H9 (cell line): ENCODE measurements around the gene VAV3. TPM values are rescaled to one million over a fixed set of nuclear protein-coding genes. Genes with fewer than 3 reads are reported as not detected.

Experiments
- DNase-seq: peaks from one replicate; pipeline ENCODE4 v3.0.0-alpha.2; 2017
- H2AFZ ChIP-seq: one replicate; pipeline ENCODE4 v1.6.1; 2013; ENCODE audit warnings: mild to moderate bottlenecking, low read length, control low read depth, moderate library complexity
- H2AK5ac ChIP-seq: 2 replicates; pipeline ENCODE4 v1.6.1; 2013; ENCODE audit warnings: low read length, control low read depth, mixed read lengths; ENCODE audit not compliant: insufficient read length
- H2BK120ac ChIP-seq: one replicate; pipeline ENCODE4 v1.6.1; 2013; ENCODE audit warnings: low read depth, mild to moderate bottlenecking, low read length, control low read depth, inconsistent platforms; ENCODE audit not compliant: poor library complexity, severe bottlenecking
- H2BK12ac ChIP-seq: 2 replicates; pipeline ENCODE4 v1.6.1; 2013; ENCODE audit warnings: low read length, control low read depth, mixed read lengths, low read depth; ENCODE audit not compliant: insufficient read length
- H2BK15ac ChIP-seq: 2 replicates; pipeline ENCODE4 v1.6.1; 2013; ENCODE audit warnings: low read depth, low read length, control low read depth
- H2BK20ac ChIP-seq: one replicate; pipeline ENCODE4 v1.6.1; 2013; ENCODE audit warnings: low read depth, mild to moderate bottlenecking, low read length, control low read depth, inconsistent platforms; ENCODE audit not compliant: poor library complexity, severe bottlenecking
- H2BK5ac ChIP-seq: 2 replicates; pipeline ENCODE4 v1.6.1; 2013; ENCODE audit warnings: low read length, control low read depth, mixed read lengths; ENCODE audit not compliant: insufficient read length
- H3K14ac ChIP-seq: 2 replicates; pipeline ENCODE4 v1.6.1; 2013; ENCODE audit warnings: low read length, control low read depth; ENCODE audit not compliant: insufficient read depth
- H3K18ac ChIP-seq: 2 replicates; pipeline ENCODE4 v1.6.1; 2013; ENCODE audit warnings: low read depth, mild to moderate bottlenecking, mixed read lengths, low read length, control low read depth; ENCODE audit not compliant: insufficient read length
- H3K23ac ChIP-seq: 2 replicates; pipeline ENCODE4 v1.6.1; 2013; ENCODE audit warnings: low read length, control low read depth, mixed read lengths, low read depth; ENCODE audit not compliant: insufficient read length
- H3K23me2 ChIP-seq: 2 replicates; pipeline ENCODE4 v1.6.1; 2013; ENCODE audit warnings: low read depth, mild to moderate bottlenecking, mixed read lengths, low read length, control low read depth; ENCODE audit not compliant: insufficient read length, poor library complexity, severe bottlenecking
- H3K27ac ChIP-seq: 2 replicates; pipeline ENCODE4 v1.5.1; 2013; ENCODE audit warnings: low read length, control low read depth, mixed read lengths, low read depth; ENCODE audit not compliant: insufficient read length
- H3K27me3 ChIP-seq: 2 replicates; pipeline ENCODE4 v1.6.1; 2013; ENCODE audit warnings: low read length, control low read depth, inconsistent platforms; ENCODE audit not compliant: insufficient read depth
- H3K4ac ChIP-seq: 2 replicates; pipeline ENCODE4 v1.6.1; 2013; ENCODE audit warnings: low read depth, mild to moderate bottlenecking, control low read depth, inconsistent platforms, low read length, moderate library complexity
- H3K4me1 ChIP-seq: 2 replicates; pipeline ENCODE4 v1.6.1; 2013; ENCODE audit warnings: low read length, control low read depth, inconsistent platforms; ENCODE audit not compliant: insufficient read depth
- H3K4me2 ChIP-seq: 2 replicates; pipeline ENCODE4 v1.6.1; 2013; ENCODE audit warnings: low read length, control low read depth, mixed read lengths; ENCODE audit not compliant: insufficient read length, insufficient read depth
- H3K56ac ChIP-seq: 2 replicates; pipeline ENCODE4 v1.6.1; 2013; ENCODE audit warnings: low read depth, mild to moderate bottlenecking, mixed read lengths, low read length, control low read depth; ENCODE audit not compliant: insufficient read length
- H3K79me1 ChIP-seq: 2 replicates; pipeline ENCODE4 v1.6.1; 2013; ENCODE audit warnings: low read depth, mild to moderate bottlenecking, moderate library complexity, low read length, control low read depth, inconsistent platforms; ENCODE audit not compliant: insufficient read depth, poor library complexity, severe bottlenecking
- H3K79me2 ChIP-seq: 2 replicates; pipeline ENCODE4 v1.6.1; 2013; ENCODE audit warnings: low read length, control low read depth, inconsistent platforms; ENCODE audit not compliant: insufficient read depth
- H3K9ac ChIP-seq: 2 replicates; pipeline ENCODE4 v1.6.1; 2013; ENCODE audit warnings: low read length, control low read depth, mixed read lengths; ENCODE audit not compliant: insufficient read length; ENCODE audit errors: extremely low read depth
- H3K9me3 ChIP-seq: one replicate; pipeline ENCODE4 v1.6.1; 2013; ENCODE audit warnings: low read depth, low read length, inconsistent platforms; ENCODE audit not compliant: control insufficient read depth
- H3T11ph ChIP-seq: one replicate; pipeline ENCODE4 v1.6.1; 2013; ENCODE audit warnings: mild to moderate bottlenecking, low read length, control low read depth, inconsistent platforms
- H4K20me1 ChIP-seq: one replicate; pipeline ENCODE4 v1.6.1; 2013; ENCODE audit not compliant: control insufficient read depth, insufficient read length, insufficient read depth
- H4K5ac ChIP-seq: 2 replicates; pipeline ENCODE4 v1.6.1; 2013; ENCODE audit warnings: low read depth, mild to moderate bottlenecking, mixed read lengths, low read length, control low read depth; ENCODE audit not compliant: insufficient read length
- H4K8ac ChIP-seq: replicated peaks from 2 replicates; pipeline ENCODE4 v1.6.1; 2013; ENCODE audit warnings: low read length, control low read depth, mixed read lengths, low read depth; ENCODE audit not compliant: insufficient read length
- H4K91ac ChIP-seq: 2 replicates; pipeline ENCODE4 v1.6.1; 2013; ENCODE audit warnings: low read depth, mild to moderate bottlenecking, moderate library complexity, mixed read lengths, low read length, control low read depth; ENCODE audit not compliant: insufficient read length
- H3K27ac Mint-ChIP-seq, 3 experiments: 2 replicates in 2 of 3; 3 replicates in 1 of 3; pipeline ENCODE4 v1.8.0; 2020 to 2021; ENCODE audit warnings: mixed read lengths in 3 of 3, mild to moderate bottlenecking in 1 of 3, moderate library complexity in 1 of 3
- H3K27me3 Mint-ChIP-seq: 2 replicates; pipeline ENCODE4 v1.8.0; 2021; ENCODE audit warnings: low read depth, mild to moderate bottlenecking, moderate library complexity, mixed read lengths
- H3K36me3 Mint-ChIP-seq, 3 experiments: 2 replicates in 2 of 3; 3 replicates in 1 of 3; pipeline ENCODE4 v1.8.0; 2020 to 2021; ENCODE audit warnings: low read depth in 3 of 3, mixed read lengths in 3 of 3; ENCODE audit not compliant: insufficient read depth in 1 of 3
- H3K4me1 Mint-ChIP-seq, 2 experiments: 2 replicates each; pipeline ENCODE4 v1.8.0; 2020; ENCODE audit warnings: mixed read lengths in 2 of 2
- H3K4me3 Mint-ChIP-seq, 2 experiments: 2 replicates in 1 of 2; 3 replicates in 1 of 2; pipeline ENCODE4 v1.8.0; 2020 to 2021; ENCODE audit warnings: mild to moderate bottlenecking in 2 of 2, mixed read lengths in 2 of 2, moderate library complexity in 1 of 2
- H3K9me3 Mint-ChIP-seq, 2 experiments: 2 replicates in 1 of 2; 3 replicates in 1 of 2; pipeline ENCODE4 v1.8.0; 2020; ENCODE audit warnings: mild to moderate bottlenecking in 2 of 2, mixed read lengths in 2 of 2, moderate library complexity in 1 of 2
- CTCF ChIP-seq: fragments of 200-600 bp; sonication (generic); conservative IDR thresholded peaks from 3 replicates; pipeline ENCODE4 v1.8.0; 2021; ENCODE audit warnings: antibody characterized with exemption, mild to moderate bottlenecking
- whole genome bisulfite sequencing: extraction: QIAGEN DNeasy Blood & Tissue Kit; methylation state at CpG from one replicate; pipeline ENCODE4 v1.1.7; 2013; ENCODE audit warnings: missing lambda C conversion rate, low lambda C conversion rate, mixed read lengths; ENCODE audit not compliant: insufficient read length; ENCODE audit errors: extremely low coverage; 5-methylcytosine and 5-hydroxymethylcytosine counted together
- total RNA-seq: library from RNA; stranded (reverse); gene quantifications from 2 replicates; pipeline ENCODE4 v1.2.1, GENCODE V29; 2021

The VAV3 gene
- total RNA-seq, 1 experiment from 2014 or later, result 5.1 TPM

GRCh38 chr1:107919953-107920352 is 45.0 kb downstream of the VAV3 start:
- Histone ChIP-seq H3K56ac (no peak overlapping the region), H2BK15ac (no peak overlapping the region), H3K4me2 (no peak overlapping the region), H3K27ac (no peak overlapping the region), H4K91ac (no peak overlapping the region), H3K79me1 (no peaks in the 10 kb centered on the region), H2AFZ (no peak overlapping the region), H3K79me2 (no peaks in the 10 kb centered on the region), H2BK120ac (no peak overlapping the region), H3K18ac (no peak overlapping the region), H4K20me1 (no peaks in the 10 kb centered on the region), H3T11ph (no peak overlapping the region), H3K23me2 (no peaks in the 10 kb centered on the region), H3K14ac (no peak overlapping the region), H3K9ac (no peak overlapping the region), H4K8ac (no peak overlapping the region), H2BK12ac (no peak overlapping the region), H3K9me3 (no peaks in the 10 kb centered on the region), H2AK5ac (no peak overlapping the region), H2BK20ac (no peak overlapping the region), H3K27me3 (no peaks in the 10 kb centered on the region), H3K23ac (no peak overlapping the region), H3K4ac (no peak overlapping the region), H4K5ac (no peak overlapping the region), H3K4me1 (no peaks in the 10 kb centered on the region; the same call in 1 of the 2 replicates), H2BK5ac (no peak overlapping the region)
- Mint-ChIP-seq H3K27me3 (no peaks in the 10 kb centered on the region), H3K4me3 (no peak overlapping the region), H3K36me3 (peaks cover 0 to 4% (median 0%) of the 10 kb centered on the region in 3 experiments; a peak in 3 of 7 replicates), H3K9me3 (no peaks in the 10 kb centered on the region), H3K27ac (no peak overlapping the region), H3K4me1 (peaks cover 3 to 6% of the 10 kb centered on the region in 2 experiments; a peak in 1 of 4 replicates)
- TF ChIP-seq CTCF, result no peak
- no peak for DNase-seq
- WGBS, result no CpG with 5 or more reads among the region's 4 CpGs
